Measurements from ENCODE around the gene ABHD14A.
A peak's percentile ranks its signal among the peaks of the same experiment; 100 is the strongest.

The ABHD14A gene

GRCh38 chr3:51974963-51975851, at the start of gene ABHD14A:
Gene ABHD14A, plus strand, starts transcription at chr3:51975064. Its CDS starts 72 bp downstream, at chr3:51975136.
- TF ChIP-seq CREB1 (IDR thresholded peaks at IDR 0.05; ENCODE audit: low read depth) (no peak), RAD21 (IDR thresholded peaks at IDR 0.05; ENCODE audit: low read depth) (no peak), EGR1 (IDR thresholded peaks at IDR 0.05) (no peak; the same call in 1 of the 2 replicates), EP300 (IDR thresholded peaks at IDR 0.05; ENCODE audit: borderline replicate concordance) (peak; percentile 39; the same call in 1 of the 2 replicates), ZBTB7A (IDR thresholded peaks at IDR 0.05; ENCODE audit: low read depth) (0 out of 2 replicates have a peak, but pooled peaks have one; percentile 33), TEAD4 (IDR thresholded peaks at IDR 0.05) (no peak), TCF12 (IDR thresholded peaks at IDR 0.05; ENCODE audit: low read depth) (no peak), TAF1 (IDR thresholded peaks at IDR 0.05; ENCODE audit: low read depth) (no peak; the same call in 1 of the 2 replicates), NFIC (IDR thresholded peaks at IDR 0.05) (no peak), CEBPB (IDR thresholded peaks at IDR 0.05) (no peak), YY1 (IDR thresholded peaks at IDR 0.05; ENCODE audit: low read depth) (peak; percentile 86), FOXM1 (IDR thresholded peaks at IDR 0.05; ENCODE audit: borderline replicate concordance, low read depth) (no peak)
- TF ChIP-seq, protein P1, sequence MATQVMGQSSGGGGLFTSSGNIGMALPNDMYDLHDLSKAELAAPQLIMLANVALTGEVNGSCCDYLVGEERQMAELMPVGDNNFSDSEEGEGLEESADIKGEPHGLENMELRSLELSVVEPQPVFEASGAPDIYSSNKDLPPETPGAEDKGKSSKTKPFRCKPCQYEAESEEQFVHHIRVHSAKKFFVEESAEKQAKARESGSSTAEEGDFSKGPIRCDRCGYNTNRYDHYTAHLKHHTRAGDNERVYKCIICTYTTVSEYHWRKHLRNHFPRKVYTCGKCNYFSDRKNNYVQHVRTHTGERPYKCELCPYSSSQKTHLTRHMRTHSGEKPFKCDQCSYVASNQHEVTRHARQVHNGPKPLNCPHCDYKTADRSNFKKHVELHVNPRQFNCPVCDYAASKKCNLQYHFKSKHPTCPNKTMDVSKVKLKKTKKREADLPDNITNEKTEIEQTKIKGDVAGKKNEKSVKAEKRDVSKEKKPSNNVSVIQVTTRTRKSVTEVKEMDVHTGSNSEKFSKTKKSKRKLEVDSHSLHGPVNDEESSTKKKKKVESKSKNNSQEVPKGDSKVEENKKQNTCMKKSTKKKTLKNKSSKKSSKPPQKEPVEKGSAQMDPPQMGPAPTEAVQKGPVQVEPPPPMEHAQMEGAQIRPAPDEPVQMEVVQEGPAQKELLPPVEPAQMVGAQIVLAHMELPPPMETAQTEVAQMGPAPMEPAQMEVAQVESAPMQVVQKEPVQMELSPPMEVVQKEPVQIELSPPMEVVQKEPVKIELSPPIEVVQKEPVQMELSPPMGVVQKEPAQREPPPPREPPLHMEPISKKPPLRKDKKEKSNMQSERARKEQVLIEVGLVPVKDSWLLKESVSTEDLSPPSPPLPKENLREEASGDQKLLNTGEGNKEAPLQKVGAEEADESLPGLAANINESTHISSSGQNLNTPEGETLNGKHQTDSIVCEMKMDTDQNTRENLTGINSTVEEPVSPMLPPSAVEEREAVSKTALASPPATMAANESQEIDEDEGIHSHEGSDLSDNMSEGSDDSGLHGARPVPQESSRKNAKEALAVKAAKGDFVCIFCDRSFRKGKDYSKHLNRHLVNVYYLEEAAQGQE (IDR thresholded peaks at IDR 0.05; ENCODE audit: low read depth): no peak
- TF ChIP-seq, protein P2, sequence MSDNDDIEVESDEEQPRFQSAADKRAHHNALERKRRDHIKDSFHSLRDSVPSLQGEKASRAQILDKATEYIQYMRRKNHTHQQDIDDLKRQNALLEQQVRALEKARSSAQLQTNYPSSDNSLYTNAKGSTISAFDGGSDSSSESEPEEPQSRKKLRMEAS (IDR thresholded peaks at IDR 0.05): peak; percentile 66; the same call in 1 of the 2 replicates
- TF ChIP-seq, protein P3, sequence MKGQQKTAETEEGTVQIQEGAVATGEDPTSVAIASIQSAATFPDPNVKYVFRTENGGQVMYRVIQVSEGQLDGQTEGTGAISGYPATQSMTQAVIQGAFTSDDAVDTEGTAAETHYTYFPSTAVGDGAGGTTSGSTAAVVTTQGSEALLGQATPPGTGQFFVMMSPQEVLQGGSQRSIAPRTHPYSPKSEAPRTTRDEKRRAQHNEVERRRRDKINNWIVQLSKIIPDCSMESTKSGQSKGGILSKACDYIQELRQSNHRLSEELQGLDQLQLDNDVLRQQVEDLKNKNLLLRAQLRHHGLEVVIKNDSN (IDR thresholded peaks at IDR 0.05): no peak

DNA sequence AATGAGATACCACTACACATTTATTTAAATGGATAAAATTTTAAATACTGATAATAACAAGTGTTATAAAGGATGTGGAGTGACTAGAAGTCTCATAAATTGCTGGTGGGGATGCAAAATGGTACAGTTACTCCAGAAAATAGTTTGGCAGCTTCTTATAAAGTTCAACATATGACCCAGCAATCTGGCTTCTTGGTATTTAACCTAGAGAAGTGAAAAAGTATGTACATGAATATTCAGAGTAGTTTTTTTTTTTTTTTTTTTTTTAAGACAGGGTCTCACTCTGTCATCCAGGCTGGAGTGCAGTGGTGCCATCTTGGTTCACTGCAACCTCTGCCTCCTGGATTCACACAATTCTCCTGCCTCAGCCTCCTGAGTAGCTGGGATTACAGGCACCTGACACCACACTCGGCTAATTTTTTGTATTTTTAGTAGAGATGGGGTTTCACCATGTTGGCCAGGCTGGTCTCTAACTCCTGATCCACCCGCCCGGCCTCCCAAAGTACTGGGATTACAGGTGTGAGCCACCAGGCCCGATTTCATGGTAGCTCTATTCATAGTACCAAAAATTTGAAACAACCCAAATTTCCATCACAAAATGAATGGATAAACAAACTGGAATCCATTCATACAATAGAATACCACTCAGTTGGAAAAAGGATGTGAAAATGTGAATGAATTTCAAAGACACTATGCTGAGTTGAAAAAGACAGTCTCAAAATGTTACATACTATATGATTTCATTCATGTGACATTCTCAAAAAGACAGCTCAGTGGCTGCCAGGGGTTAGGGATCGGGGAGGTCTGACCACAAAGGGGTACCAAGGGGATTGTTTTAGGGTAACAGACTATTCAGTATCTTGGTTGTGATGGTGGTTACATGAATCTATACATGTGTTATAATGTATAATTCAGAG, 47.5 kb upstream of the ABHD14A start:
- TF ChIP-seq TAF1 (IDR thresholded peaks at IDR 0.05; ENCODE audit: low read depth) (no peak), NFIC (IDR thresholded peaks at IDR 0.05) (no peak), CREB1 (IDR thresholded peaks at IDR 0.05; ENCODE audit: low read depth) (no peak), YY1 (IDR thresholded peaks at IDR 0.05; ENCODE audit: low read depth) (no peak)

DNA sequence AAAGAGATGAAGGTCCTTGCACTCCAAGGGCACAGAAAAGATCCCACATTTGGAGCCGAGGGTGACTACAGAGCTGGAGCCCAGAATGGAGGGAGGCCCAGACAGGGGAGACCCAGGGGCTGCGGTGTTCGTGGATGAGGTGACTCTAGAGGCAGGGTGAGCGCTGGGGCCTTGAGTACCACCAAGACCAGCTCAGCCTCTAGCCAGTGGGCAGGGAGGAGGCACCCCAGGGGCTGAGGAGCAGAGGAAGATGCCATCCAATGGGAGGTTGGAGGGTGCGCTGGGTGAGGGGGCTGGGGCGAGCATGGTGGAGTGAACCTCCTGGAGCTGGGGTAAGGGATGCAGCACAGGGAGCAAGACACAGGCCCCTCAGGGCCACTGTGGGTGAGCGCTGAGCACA, 46.4 kb upstream of the ABHD14A start:
- TF ChIP-seq TAF1 (IDR thresholded peaks at IDR 0.05; ENCODE audit: low read depth) (no peak), TEAD4 (IDR thresholded peaks at IDR 0.05) (no peak), YY1 (IDR thresholded peaks at IDR 0.05; ENCODE audit: low read depth) (no peak), EP300 (IDR thresholded peaks at IDR 0.05; ENCODE audit: borderline replicate concordance) (no peak), NFIC (IDR thresholded peaks at IDR 0.05) (no peak), CEBPB (IDR thresholded peaks at IDR 0.05) (no peak), TCF12 (IDR thresholded peaks at IDR 0.05; ENCODE audit: low read depth) (no peak), EGR1 (IDR thresholded peaks at IDR 0.05) (no peak), CREB1 (IDR thresholded peaks at IDR 0.05; ENCODE audit: low read depth) (no peak), FOXM1 (IDR thresholded peaks at IDR 0.05; ENCODE audit: borderline replicate concordance, low read depth) (no peak), ZBTB7A (IDR thresholded peaks at IDR 0.05; ENCODE audit: low read depth) (no peak), RAD21 (IDR thresholded peaks at IDR 0.05; ENCODE audit: low read depth) (no peak)
- TF ChIP-seq, protein P3 (IDR thresholded peaks at IDR 0.05): no peak
- TF ChIP-seq, protein P1 (IDR thresholded peaks at IDR 0.05; ENCODE audit: low read depth): no peak
- TF ChIP-seq, protein P2 (IDR thresholded peaks at IDR 0.05): no peak

DNA sequence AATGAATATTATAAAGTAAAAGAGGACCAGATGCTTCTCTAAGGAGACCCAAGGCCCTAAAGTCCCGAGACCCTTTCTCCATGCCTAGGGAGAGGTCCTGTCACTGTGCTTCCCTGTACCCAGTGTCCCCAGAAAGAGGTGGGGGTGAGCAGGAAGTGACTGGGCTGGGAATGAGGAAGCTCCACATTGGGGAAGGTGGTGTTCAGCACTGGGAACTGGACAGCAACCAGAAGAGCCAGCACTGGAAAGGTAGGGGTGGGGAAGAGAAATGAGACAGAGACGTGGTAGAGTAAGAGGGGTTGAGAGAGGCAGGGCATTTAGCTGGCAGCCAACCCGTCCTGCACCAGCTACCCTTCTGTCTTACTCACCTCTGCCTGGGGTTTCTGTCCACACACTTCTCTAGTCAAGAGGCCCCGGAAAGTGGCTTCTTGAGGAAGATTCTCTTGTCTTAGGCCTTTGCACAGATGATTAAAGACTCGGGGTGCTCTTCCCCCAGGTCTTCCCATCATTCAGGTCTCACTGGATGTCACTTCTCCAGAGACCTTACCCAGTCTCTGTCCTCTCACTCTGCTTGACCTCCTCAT, 45.4 kb upstream of the ABHD14A start:
- TF ChIP-seq, protein P2 (IDR thresholded peaks at IDR 0.05): no peak
- TF ChIP-seq, protein P1 (IDR thresholded peaks at IDR 0.05; ENCODE audit: low read depth): peak; percentile 94
- 0 out of 2 replicates have a peak, but pooled peaks have one; percentile 14 for TF ChIP-seq TEAD4 (IDR thresholded peaks at IDR 0.05)
